Activated naive CD4-positive, alpha-beta T cell treated with Interleukin-2 at 50 U/mL for 16 hours (primary cell): ENCODE measurements around the gene SOCS3.

Experiments
- DNase-seq: peaks from one replicate; pipeline ENCODE4 v3.0.0-alpha.2; 2020

Gene SOCS3

GRCh38 chr17:78366109-78366848 lies 6.4 kb upstream of the SOCS3 start:
- no peak for DNase-seq

DNA sequence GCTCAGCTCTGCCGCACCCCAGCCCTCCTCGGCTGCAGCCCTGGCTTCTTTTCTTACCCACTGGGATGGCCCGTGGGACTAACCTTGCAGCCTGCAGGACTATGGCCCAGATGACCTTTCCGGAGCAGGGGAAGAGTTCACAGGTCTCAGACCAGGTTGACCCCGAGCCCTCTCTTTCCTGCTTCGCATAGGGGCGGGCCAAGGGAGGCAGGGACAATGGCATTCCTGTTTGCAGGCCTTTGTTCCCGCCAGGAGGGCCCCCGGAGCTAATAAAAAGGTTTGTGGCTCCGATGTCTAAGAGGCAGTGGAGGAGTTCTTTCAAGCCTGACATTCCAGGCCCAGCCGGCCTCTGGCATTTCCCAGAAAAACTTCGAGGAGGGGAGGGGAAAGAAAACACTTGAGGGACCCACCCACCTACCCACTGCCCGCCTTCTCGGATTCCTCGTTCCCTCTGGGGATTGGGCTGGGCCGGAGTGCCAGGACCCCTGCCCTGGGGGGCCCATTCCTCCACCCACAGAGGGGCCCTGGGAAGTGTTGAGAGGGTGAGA lies 5.8 kb upstream of the SOCS3 start:
- DNase-seq: no peak

DNA sequence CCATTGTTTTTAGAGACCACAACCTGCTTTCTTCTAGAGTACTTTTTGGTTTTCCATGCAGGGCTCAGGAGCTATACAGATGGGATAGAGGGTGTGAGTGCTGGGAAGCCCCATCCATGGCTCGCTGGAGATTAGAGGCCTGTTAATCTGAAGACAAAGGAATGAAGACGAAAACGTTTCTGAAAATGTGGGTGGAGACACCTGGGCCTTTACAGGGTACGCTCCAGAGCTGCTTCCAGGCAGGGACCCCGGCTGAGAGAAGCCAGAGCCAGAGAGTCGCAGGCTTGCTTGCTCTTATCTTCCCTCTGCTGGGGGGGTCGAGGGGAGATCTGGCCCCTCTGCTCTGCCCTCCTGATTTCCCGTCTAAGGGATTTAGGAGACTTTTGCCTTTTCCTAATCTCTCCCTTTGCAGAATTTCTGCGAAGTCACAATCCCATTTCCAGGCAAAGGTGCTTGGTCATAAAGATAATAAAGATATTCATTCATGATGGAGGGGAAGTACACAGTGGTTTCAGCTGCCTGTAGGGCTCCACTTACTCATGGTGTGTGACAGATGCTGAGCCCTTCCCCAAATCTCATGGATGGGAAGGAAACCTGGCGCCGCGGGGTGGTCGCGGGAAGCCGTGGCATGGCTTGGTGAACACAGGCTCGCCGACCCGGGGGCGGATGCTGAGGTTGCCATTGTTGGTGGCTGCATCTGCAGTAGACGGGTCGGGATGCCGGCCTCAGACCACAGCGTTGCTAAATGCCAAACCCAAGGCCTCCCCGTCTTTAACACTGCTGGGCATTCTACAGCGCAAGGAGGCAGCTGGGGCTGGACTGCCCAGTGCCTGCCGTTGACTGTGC lies 4.8 kb upstream of the SOCS3 start:
- peak; percentile 25 for DNase-seq

GRCh38 chr17:78362671-78363070 lies 2.8 kb upstream of the SOCS3 start:
- no peak for DNase-seq

- DNase-seq: no peak
These were observed 2.4 kb upstream of the SOCS3 start for GRCh38 chr17:78362232-78362631.

- no peak for DNase-seq
These were observed 1.4 kb upstream of the SOCS3 start for GRCh38 chr17:78361225-78361701.

DNA sequence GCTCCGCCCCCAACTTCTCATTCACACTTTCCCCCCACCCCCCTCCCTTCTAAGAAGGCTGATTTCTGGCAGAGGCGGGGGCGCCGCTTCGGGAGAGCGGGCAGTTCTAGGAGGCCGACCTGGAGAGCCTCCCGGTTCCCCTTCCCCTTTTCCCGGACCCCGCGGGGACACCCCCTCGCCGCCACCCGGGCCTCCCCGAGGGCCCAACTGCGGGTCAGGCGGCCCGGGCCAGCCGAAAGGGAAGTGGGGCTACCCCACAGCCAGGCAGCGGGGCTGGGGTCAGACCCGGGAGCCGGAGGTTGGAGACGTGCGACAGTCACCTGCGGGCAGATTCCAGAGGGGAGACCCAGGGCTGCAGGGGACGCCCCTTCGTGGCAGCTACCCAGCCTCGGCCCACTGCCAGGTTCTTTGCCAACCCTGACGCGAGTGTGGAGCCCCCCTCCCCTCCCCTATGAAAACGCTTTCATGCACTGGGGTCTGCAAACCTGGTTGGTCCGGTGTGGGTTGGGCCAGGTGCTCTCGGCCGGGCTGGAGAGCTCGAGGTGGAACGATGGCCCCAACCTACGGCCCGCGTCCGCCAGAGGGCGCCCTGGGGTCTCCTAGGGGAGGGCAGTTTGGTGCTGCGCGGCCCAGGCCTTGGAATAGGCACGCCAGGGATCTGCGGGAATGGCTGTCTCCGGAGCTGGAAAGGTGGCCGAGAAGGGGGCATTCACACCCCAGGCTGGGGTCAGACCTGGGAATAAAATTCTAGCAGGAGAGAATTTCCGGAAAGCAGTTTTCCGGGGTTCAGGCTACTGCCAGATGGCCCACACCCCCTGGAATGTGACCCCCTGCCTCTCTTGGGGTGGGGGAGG lies 721 bp upstream of the SOCS3 start:
- DNase-seq: peak; percentile 92

- DNase-seq: peak; percentile 48
These were observed 418 bp downstream of the SOCS3 start for GRCh38 chr17:78359321-78359996.

DNA sequence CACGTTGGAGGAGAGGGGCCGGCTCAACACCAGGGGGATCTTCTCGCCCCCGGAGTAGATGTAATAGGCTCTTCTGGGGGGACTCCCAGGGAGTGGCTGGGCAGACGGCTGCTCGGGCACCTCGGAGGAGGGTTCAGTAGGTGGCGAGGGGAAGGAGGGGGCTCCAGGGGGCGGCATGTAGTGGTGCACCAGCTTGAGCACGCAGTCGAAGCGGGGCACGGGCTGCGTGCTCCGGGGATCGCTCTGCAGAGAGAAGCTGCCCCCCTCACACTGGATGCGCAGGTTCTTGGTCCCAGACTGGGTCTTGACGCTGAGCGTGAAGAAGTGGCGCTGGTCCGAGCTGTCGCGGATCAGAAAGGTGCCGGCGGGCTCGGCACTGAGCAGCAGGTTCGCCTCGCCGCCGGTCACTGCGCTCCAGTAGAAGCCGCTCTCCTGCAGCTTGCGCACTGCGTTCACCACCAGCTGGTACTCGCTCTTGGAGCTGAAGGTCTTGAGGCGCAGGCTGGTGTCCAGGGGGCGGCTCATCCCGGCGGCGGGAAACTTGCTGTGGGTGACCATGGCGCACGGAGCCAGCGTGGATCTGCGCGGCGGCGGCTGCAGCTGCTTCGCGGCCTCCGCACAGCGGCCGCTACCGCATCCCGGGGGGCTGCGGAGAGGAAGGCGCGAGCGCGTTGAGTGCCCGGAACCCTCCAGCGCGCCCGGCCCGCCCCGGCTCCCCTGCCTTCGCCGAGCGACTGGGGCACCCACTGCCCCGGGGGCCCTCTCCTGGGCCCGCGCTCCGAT lies 1.1 kb downstream of the SOCS3 start:
- peak; percentile 37 for DNase-seq

DNA sequence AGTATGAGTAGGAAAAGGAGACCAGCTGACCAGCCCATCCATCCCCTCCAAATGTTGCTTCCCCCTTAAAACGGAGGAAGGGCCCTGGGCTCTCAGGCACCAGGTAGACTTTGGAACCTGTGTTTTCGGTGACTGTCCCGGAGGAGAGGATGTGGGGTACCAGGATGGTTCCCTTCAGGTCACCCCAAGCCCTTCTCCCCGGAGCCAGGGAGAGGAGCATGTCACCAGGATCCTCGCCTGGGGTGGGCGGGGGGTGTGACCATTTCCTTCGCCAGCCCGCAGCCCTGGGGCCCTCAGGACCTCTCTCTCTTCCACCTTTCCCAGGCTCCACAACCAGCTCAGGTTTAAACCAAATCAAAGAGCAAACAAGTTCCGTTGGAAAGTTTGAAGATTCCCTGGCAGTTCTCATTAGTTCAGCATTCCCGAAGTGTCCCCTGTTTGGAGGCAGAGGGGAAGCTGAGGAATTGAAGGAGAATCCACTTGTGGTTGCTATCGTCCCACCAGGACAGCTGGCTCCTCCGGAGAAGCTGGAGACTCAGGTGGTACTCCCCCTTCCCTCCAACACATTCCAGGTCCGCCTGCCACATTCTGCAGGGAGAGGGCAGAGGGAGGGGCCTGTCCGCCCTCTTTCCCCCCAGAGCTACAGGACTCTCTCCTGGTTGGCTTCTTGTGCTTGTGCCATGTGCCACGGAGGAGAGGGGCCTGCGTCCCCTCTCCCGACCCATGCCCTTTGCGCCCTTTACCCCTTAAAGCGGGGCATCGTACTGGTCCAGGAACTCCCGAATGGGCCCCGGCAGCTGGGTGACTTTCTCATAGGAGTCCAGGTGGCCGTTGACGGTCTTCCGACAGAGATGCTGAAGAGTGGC lies 2.0 kb downstream of the SOCS3 start:
- DNase-seq: peak; percentile 25

- DNase-seq: no peak
These were observed 2.7 kb downstream of the SOCS3 start for GRCh38 chr17:78357177-78357586.

DNA sequence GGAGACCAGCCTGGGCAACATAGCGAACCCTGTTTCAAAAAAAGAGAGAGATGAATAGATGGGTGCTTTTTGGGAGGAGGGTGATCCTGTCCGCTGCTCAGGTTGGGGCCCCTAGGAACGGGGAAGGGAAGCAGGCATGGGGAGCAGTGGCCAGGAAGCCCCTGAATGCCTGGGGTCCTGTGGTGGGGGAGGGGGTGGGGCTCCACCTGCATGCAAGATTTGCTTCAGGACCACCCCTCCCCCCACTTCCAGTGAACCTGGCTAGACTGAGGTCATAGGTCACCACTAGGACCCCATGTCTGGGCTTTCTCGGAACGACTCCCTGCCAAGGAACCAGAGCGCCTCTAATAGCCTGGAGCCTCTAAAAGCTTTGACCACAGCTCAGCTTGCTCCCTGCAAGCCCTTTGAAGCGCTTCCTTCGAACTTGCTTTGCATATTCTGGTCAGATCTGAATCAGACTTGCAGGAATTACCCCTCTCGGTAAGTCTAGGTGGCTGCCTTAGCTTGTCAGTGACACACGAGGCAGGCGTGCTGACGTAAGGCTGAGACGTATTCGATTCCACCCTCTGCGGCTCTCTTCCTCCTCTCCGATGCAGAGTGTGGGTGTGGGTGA lies 3.7 kb downstream of the SOCS3 start:
- peak; percentile 91 for DNase-seq

- DNase-seq: no peak
These were observed 4.2 kb downstream of the SOCS3 start for GRCh38 chr17:78355701-78356100.

DNA sequence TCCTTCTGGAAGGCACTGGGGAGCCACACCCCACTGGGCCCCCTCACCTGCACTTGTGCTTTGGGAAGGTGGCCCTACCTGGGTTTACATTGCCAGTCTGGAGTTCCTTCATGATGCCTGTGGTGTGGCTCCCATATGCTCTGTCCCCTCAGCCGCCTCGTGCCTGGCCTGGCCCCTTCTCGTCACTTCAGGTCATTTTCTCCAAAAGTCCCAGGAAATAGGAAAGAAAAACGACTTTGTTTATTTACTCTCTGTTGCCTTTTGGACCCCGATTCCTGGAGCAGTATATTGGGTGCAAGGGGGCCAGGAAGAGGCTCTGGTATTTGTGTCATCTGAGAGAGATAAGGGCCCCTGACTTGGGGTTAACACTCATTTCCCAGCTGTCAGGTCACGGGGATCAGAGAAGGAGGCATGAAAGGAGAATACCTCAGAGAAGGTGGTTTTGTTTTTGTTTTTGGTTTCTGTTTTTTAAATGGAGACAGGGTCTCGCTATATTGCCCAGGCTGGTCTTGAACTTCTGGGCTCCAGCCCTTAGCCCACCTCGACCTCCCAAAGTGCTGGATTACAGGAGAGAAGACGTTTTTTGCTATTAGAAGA lies 4.7 kb downstream of the SOCS3 start:
- DNase-seq: peak; percentile 39

DNA sequence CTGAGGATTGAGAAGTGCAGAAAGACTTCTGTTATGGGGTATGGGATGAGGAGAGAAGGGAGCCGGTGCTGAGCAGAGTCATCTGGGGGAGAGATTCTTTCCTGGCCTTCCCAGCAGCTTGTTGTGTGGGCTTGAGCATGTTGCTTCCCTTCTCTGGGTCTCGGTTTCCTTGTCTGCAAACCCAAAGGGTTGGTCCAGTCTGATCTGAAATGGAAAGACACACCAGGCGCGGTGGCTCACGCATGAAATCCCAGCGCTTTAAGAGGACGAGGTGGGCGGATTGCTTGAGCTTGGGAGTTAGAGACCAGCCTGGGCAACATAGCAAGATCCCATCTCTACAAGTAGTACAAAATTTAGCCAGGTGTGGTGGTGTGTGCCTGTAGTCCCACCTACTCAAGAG lies 6.0 kb downstream of the SOCS3 start:
- DNase-seq: no peak

- no peak for DNase-seq
These were observed 8.3 kb downstream of the SOCS3 start for GRCh38 chr17:78351449-78352006.

DNA sequence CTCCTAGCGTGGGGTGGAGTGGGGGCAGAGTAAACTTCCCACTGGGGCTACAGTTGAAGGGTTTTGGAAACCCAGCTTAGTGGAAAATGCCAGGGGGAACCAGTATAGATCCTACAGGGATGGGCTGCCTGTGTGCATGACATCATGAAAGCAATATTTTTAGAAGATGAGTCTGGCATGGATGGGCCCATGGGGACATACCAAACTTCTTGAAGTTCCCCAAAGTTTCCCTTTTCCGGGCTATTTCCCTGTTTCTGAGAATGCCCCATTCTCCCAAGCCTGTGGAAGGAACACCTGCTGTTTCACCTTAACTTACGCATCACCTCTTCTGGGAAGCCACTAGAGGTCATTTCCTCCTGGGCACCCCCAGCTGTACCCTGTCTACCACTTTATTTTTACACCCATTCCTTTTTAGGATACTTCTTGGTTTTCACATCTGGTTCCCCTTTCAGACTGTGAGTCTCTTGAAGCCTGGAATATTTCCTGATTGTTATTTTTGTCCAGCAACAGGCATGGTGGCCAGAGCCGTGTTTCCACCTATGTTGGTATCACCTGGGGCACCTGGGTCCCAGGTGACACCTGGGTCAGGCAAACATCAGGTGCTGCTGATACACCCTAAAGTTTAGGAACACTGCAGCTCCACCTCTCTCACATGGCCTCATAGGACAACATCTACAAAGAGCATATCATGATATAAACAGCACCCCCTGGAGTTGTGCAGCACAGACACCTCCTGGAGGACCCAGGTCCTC lies 9.8 kb downstream of the SOCS3 start:
- DNase-seq: no peak

DNA sequence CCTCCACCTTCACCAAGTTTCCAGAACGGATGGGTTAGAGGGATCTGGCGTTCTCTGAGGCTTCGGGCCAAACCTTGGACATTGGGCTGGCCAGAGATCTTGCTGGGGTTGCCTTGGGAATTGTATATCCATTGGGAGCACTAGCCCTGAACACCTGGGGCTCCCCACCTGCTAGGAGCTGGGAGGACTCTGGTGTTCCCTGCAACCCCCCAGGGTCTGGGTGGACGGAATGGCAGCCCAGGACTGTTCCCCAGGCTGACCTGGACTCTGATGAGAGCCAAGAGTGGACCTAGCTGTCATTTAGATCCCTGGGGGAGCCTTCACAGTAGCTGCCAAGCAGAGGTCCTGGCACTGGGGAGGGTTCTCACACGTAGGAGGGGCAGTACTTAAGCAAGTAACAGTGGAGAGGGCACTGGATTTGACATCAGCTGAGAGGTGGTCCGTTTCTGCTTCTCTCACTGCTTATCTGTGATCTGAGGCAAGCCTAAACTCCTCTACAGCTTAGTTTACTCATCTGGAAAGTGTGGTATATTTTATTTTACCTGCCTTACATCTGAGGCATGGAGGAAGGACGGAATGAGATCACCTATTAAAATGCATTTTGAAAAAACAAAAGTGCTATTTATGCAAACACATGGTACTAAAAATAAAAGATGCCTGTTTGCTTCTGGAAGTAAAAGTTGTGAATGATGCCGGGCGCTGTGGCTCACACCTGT lies 11.7 kb downstream of the SOCS3 start:
- DNase-seq: no peak
